NCI-H187 treated with DMSO at 0.1 percent for 48 hours (cell line): ENCODE measurements around the gene TMF1.

Experiments used
- DNase-seq: peaks from one replicate; lab custom pipeline; 2025; lab: John Stamatoyannopoulos, UW

TMF1 gene, protein sequence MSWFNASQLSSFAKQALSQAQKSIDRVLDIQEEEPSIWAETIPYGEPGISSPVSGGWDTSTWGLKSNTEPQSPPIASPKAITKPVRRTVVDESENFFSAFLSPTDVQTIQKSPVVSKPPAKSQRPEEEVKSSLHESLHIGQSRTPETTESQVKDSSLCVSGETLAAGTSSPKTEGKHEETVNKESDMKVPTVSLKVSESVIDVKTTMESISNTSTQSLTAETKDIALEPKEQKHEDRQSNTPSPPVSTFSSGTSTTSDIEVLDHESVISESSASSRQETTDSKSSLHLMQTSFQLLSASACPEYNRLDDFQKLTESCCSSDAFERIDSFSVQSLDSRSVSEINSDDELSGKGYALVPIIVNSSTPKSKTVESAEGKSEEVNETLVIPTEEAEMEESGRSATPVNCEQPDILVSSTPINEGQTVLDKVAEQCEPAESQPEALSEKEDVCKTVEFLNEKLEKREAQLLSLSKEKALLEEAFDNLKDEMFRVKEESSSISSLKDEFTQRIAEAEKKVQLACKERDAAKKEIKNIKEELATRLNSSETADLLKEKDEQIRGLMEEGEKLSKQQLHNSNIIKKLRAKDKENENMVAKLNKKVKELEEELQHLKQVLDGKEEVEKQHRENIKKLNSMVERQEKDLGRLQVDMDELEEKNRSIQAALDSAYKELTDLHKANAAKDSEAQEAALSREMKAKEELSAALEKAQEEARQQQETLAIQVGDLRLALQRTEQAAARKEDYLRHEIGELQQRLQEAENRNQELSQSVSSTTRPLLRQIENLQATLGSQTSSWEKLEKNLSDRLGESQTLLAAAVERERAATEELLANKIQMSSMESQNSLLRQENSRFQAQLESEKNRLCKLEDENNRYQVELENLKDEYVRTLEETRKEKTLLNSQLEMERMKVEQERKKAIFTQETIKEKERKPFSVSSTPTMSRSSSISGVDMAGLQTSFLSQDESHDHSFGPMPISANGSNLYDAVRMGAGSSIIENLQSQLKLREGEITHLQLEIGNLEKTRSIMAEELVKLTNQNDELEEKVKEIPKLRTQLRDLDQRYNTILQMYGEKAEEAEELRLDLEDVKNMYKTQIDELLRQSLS

DNA sequence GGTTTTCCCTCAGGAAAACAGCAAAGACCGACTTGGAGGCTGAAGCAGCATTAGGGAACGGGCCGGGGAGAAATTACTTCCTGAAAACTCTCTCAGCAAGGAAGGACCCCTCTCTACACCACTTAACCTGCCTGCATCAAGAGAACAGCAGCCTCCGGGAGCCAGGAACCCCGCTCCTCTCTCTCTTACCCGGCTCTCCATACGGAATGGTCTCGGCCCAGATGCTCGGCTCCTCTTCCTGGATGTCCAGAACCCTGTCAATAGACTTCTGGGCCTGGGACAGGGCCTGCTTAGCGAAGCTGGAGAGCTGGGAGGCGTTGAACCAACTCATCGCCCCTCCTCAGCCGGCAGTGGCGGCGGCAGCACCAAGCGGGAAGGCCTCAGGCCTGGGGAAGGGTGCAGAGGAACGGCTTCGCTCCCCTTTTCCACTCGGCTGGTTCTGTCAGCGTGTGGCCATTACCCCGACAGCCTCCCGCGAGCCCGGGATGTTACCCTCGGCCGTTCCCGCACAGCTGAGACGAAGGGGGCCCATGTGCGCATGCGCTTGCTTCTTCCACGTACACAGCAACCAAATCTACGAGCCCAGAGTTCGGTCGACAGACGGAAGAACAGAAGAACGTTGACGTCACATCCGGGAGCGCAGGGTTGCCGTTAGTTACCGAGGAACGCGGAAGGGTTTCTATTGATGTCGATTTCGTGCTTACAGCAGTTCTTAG is at the start of gene TMF1:
Gene TMF1 (minus strand): TSS at position 578 of the 716 bp plus-strand sequence. CDS start 247 bp downstream, at position 331.
- no peak for DNase-seq

GRCh38 chr3:69099576-69099975 is 47.4 kb upstream of the TMF1 start:
- no peak for DNase-seq

DNA sequence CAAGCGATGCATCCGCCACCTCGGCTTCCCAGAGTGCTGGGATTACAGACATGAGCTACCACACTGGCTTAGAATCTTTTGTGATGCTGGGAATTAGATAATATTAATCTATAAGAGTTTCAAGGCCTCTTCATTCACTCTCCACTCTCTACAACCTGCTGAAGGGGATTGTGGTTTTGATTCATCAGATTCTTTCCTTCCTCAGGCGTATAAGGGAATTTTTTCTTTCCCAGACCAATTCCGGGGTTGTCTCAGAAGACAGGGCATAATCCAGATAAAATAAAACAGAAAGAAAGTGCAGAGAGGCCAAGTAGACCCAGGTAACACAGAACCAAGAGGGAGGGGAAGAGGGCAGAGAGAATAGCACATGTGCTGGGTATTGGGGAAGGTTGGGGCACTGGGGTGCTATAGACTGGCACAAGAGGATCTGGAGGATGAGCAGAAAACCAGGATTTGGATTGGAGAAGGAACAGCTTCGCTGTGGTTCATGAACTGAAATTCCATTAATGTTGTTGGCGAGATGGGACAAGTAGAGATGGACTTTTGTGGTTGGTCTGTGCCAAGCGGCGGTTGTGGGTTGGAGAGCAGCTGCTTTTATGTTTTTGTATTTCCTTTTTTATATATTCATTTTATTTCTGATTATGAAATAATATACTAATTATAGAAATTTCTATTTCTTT is 45.4 kb upstream of the TMF1 start:
- no peak for DNase-seq

DNA sequence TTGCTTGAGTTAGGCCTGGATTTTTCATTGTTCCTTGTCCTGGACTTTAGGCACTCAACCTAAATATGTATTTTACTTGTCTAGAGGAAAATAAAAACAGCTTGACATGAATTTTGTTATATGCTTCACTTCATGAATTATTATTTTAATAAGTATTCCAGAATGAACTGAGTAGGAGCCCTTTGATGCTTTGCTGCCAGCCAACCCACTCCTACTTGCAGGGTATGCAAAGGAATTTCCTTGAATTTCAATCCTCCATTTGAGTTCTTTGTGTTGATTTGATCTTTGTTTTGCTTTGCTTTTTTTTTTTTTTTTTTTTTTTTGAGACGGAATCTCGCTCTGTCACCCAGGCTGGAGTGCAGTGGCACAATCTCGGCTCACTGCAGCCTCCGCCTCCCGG is 44.2 kb upstream of the TMF1 start:
- DNase-seq = no peak

- DNase-seq = no peak
Measured at GRCh38 chr3:69095636-69096035, 43.5 kb upstream of the TMF1 start.

DNA sequence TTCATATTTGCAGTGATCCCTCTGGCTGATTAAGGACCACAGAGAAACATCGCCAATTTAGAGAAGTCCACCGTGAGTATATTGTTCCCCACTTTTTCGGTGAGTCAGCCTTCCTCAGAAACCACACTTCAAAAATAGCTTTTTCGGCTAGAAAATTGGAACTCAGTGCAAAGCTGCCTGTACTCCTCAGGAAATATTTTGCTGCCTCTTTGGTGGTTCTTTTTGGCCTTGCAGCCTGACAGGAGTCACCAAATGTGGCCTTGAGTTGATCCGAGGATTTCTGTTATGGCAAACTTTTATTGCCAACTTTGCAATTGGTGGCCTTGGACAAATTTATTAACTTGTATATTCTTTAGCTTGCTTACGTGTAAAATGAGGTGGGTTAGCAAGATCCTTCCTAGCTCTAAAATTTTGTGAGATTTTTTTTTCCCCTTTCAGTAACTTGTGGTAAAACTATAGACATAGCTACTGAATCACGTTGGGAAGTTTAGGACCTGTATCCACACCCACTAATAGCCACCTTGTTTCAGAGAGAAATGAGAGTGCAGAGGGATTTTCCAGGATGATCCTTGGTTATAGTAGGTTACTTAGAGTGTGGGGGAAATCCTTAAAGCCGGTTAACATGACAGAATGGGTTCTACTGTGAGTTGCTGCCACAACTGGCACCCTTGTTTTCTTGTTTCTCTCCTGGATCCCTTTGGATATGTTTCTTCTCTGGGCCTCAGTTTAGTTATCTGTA is 42.5 kb upstream of the TMF1 start:
- DNase-seq = no peak

DNA sequence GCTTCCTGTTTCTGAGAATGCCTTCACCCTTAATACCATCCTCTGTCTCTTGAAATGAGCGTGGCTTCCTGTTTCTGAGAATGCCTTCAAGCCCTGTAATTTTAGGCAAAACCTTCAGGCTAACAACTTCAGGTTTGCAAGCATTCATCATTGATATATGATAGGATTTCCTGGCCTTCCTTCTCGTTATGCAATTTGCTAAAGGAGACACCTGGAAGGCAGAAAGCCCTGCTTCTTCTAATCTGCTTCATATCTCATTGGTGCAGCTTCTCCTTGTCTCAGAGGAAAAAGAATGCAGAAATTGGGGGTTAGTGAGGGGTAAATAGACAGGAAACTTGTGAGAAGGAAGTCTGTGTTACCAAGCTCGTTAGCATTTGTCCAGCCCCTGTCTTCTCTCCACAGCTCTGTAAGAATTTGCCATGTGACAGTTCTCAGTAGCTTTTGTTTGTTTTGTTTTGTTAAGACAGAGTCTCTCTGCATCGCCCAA is 39.9 kb upstream of the TMF1 start:
- no peak for DNase-seq

GRCh38 chr3:69091389-69092029 is 39.4 kb upstream of the TMF1 start:
- no peak for DNase-seq

- DNase-seq = no peak
Measured at GRCh38 chr3:69090021-69090420, 37.9 kb upstream of the TMF1 start.

GRCh38 chr3:69088063-69088462 is 35.9 kb upstream of the TMF1 start:
- no peak for DNase-seq

DNA sequence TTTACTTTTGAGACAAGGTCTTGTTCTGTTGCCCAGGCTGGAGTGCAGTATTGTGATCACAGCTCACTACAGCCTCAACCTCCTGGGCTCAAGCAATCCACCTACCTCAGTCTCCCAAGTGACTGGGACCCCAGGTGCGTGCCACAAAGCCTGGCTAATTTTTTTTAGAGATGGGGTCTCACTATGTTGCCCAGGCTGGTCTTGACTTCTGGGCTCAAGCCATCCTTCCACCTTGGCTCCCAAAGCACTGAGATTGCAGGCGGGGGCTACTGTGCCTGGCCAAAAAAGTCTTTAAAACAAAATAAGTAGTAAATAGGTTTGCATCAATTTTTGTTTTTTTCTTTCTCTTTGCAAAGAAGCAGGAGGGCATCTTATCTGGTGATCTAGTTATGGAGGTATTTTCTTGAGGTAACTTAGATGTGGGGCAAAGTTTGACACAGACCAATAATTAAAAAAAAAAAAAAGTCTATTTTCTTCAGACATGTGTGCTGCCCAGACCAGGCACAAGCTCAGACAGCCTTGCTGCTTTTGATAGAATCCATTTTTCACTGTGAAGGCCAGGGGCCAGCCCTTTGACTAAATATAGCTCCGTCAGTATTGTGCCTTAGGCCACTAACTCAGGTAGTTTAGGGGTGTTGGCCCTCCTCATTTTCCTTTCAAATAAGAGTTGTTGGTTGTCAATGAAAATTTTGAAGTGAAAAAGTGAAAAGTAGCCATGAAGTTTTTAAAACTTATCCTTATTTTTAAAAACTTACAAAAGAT is 35.1 kb upstream of the TMF1 start:
- no peak for DNase-seq

DNA sequence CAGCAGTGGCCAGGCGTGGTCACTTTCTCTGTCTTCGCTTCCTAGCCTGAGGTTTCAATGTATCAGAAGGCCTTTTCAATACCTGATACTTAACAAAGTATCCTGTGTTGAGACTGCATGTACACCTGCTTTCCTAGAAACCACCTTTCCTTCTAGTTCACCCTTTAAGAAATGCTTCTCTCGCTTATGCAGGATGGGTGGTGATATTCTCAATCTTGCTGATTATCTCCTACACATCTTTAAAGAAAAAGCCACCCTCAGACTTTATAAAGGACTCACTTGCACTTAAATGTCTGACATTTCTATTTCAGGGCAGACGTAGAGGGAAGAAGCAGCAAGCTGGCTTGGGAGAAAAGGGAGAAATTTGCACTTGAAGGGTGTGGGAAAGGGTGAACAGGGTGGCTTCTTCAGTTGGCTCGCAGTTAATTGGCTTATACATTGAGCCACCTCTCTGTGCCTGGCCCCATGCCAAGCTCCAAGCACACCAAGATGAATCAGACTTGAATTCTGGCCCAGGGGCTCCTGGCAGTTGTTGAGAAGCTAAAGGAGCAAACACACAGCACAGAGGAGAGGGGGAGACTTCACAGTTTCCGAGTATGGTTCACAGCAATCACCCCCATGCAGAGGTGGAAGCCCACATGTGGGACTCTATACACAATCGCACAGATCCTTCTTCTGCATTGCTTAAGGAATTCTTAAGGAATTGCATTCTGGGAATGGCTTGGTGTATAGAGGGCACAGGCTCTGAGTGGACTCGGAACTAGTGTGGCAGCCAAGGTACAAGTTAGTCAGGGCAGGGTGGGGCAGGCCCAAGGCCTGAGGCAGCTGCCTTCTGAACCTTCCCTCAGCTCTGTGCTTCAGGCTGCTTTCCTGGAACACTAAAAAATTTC is 33.9 kb upstream of the TMF1 start:
- no peak for DNase-seq

DNA sequence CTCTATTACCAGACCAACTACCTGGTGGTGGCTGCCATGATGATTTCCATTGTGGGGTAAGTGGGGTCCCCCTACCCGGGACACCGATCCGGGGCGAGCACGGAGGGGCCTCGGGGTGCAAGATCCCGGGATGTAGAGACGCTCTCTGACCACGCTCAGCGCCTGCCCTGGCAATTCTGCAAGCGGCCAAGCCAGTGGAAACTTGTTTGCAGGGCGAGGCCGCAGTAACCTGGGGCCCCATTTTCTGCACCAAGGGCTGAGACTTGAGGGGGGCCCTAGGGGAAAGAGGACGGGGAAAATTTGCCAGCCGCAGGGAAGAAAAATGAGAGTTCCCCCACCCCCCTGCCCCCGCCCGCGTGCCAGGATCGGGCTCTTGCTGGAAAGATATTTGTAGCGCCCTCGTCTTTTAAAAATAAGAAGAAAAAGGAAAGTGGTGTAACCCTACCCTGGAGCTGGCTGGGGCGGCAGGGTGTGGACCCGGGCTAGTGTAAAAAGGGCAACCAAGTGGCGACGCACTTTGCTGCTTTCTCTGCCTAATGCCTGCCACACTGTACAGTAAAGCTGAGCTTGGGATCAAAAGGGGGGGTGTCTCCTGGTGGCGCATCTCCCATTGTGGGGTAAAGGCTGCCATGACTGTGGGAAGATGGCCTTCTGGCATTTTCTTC is 33.2 kb upstream of the TMF1 start:
- no peak for DNase-seq

DNA sequence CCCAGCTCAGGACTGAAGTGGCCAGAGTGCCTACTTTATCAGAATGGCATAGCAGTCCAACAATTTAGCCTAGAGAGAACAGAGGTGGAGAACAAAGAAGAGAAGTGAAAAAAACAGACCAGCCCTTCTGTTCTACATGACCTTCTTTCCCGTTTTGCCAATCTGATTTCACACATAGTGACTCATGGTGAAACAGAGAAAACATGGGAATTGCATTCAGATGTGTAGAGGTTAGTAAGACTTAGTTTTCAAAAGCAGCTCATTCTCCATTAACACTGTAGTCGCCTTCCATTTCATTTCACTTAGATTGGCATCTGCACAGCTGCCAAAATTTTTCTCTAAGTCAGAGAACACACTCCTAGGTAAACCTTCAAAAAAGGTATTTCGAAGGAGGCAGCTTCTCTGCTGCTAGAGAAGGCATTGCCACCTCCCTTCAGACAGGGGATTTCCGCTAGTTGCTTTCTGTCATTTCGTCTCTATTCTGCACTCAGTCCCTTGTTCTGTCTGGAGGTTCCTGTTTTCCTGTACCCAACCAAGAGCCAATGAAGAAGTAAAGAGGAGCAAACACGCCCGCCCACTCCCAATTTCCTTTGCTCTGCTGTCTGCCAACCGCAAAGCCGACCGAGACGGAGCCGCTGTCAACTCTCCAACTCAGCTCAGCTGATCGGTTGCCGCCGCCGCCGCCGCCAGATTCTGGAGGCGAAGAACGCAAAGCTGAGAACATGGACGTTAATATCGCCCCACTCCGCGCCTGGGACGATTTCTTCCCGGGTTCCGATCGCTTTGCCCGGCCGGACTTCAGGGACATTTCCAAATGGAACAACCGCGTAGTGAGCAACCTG is 32.4 kb upstream of the TMF1 start, which contains the start of gene ARL6IP5:
Gene ARL6IP5 (plus strand): TSS at position 612 of the 842 bp plus-strand sequence. CDS start 111 bp downstream, at position 723.
- DNase-seq = peak; percentile 14

DNA sequence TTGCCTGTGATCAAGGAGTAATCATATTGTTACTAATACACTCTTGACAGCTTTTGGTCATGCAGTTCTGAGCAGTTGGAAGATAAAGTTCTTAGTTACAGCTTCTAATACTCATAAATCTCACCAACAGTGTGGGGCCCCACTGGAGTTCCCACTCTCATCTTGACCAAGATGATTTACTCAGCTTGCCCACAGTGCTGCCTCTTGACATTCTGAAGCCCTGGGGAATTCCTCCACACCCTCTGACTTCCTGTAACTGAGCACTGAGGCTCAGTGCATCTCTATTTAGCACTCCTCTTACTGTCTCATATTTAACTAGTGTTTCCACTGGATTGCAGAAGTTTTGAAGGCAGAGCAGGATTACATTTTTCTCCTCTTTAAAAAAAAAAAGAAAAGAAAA is 30.7 kb upstream of the TMF1 start:
- no peak for DNase-seq

DNA sequence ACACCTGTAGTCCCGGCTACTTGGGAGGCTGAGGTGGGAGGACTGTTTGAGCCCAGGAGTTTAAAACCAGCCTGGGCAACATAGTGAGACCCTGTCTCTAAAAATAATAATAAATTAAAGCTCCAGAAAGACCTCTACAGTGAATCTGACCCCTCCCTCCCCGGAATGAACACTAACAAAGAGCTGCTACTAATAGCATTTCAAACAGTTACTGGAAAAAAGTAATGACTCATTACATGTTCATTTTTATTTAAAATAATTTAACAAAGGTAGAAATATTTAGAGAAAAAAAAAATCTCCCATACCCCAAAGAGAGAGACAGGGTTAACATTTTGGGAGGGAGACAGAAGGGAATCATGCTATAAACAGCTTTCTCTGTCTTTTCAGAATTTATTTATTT is 30.2 kb upstream of the TMF1 start:
- no peak for DNase-seq
